H9 (cell line): Measurements from ENCODE around the gene MROH2A. TPM values are rescaled to one million over a fixed set of nuclear protein-coding genes. Genes with fewer than 3 reads are reported as not detected.

Experiments
- DNase-seq: peaks from one replicate; pipeline ENCODE4 v3.0.0-alpha.2; 2017
- H2AFZ ChIP-seq: one replicate; pipeline ENCODE4 v1.6.1; 2013; ENCODE audit warnings: mild to moderate bottlenecking, low read length, control low read depth, moderate library complexity
- H2AK5ac ChIP-seq: 2 replicates; pipeline ENCODE4 v1.6.1; 2013; ENCODE audit warnings: low read length, control low read depth, mixed read lengths; ENCODE audit not compliant: insufficient read length
- H2BK120ac ChIP-seq: one replicate; pipeline ENCODE4 v1.6.1; 2013; ENCODE audit warnings: low read depth, mild to moderate bottlenecking, low read length, control low read depth, inconsistent platforms; ENCODE audit not compliant: poor library complexity, severe bottlenecking
- H2BK12ac ChIP-seq: 2 replicates; pipeline ENCODE4 v1.6.1; 2013; ENCODE audit warnings: low read length, control low read depth, mixed read lengths, low read depth; ENCODE audit not compliant: insufficient read length
- H2BK15ac ChIP-seq: 2 replicates; pipeline ENCODE4 v1.6.1; 2013; ENCODE audit warnings: low read depth, low read length, control low read depth
- H2BK20ac ChIP-seq: one replicate; pipeline ENCODE4 v1.6.1; 2013; ENCODE audit warnings: low read depth, mild to moderate bottlenecking, low read length, control low read depth, inconsistent platforms; ENCODE audit not compliant: poor library complexity, severe bottlenecking
- H2BK5ac ChIP-seq: 2 replicates; pipeline ENCODE4 v1.6.1; 2013; ENCODE audit warnings: low read length, control low read depth, mixed read lengths; ENCODE audit not compliant: insufficient read length
- H3K14ac ChIP-seq: 2 replicates; pipeline ENCODE4 v1.6.1; 2013; ENCODE audit warnings: low read length, control low read depth; ENCODE audit not compliant: insufficient read depth
- H3K18ac ChIP-seq: 2 replicates; pipeline ENCODE4 v1.6.1; 2013; ENCODE audit warnings: low read depth, mild to moderate bottlenecking, mixed read lengths, low read length, control low read depth; ENCODE audit not compliant: insufficient read length
- H3K23ac ChIP-seq: 2 replicates; pipeline ENCODE4 v1.6.1; 2013; ENCODE audit warnings: low read length, control low read depth, mixed read lengths, low read depth; ENCODE audit not compliant: insufficient read length
- H3K23me2 ChIP-seq: 2 replicates; pipeline ENCODE4 v1.6.1; 2013; ENCODE audit warnings: low read depth, mild to moderate bottlenecking, mixed read lengths, low read length, control low read depth; ENCODE audit not compliant: insufficient read length, poor library complexity, severe bottlenecking
- H3K27ac ChIP-seq: 2 replicates; pipeline ENCODE4 v1.5.1; 2013; ENCODE audit warnings: low read length, control low read depth, mixed read lengths, low read depth; ENCODE audit not compliant: insufficient read length
- H3K27me3 ChIP-seq: 2 replicates; pipeline ENCODE4 v1.6.1; 2013; ENCODE audit warnings: low read length, control low read depth, inconsistent platforms; ENCODE audit not compliant: insufficient read depth
- H3K4ac ChIP-seq: 2 replicates; pipeline ENCODE4 v1.6.1; 2013; ENCODE audit warnings: low read depth, mild to moderate bottlenecking, control low read depth, inconsistent platforms, low read length, moderate library complexity
- H3K4me1 ChIP-seq: 2 replicates; pipeline ENCODE4 v1.6.1; 2013; ENCODE audit warnings: low read length, control low read depth, inconsistent platforms; ENCODE audit not compliant: insufficient read depth
- H3K4me2 ChIP-seq: 2 replicates; pipeline ENCODE4 v1.6.1; 2013; ENCODE audit warnings: low read length, control low read depth, mixed read lengths; ENCODE audit not compliant: insufficient read length, insufficient read depth
- H3K56ac ChIP-seq: 2 replicates; pipeline ENCODE4 v1.6.1; 2013; ENCODE audit warnings: low read depth, mild to moderate bottlenecking, mixed read lengths, low read length, control low read depth; ENCODE audit not compliant: insufficient read length
- H3K79me1 ChIP-seq: 2 replicates; pipeline ENCODE4 v1.6.1; 2013; ENCODE audit warnings: low read depth, mild to moderate bottlenecking, moderate library complexity, low read length, control low read depth, inconsistent platforms; ENCODE audit not compliant: insufficient read depth, poor library complexity, severe bottlenecking
- H3K79me2 ChIP-seq: 2 replicates; pipeline ENCODE4 v1.6.1; 2013; ENCODE audit warnings: low read length, control low read depth, inconsistent platforms; ENCODE audit not compliant: insufficient read depth
- H3K9ac ChIP-seq: 2 replicates; pipeline ENCODE4 v1.6.1; 2013; ENCODE audit warnings: low read length, control low read depth, mixed read lengths; ENCODE audit not compliant: insufficient read length; ENCODE audit errors: extremely low read depth
- H3K9me3 ChIP-seq: one replicate; pipeline ENCODE4 v1.6.1; 2013; ENCODE audit warnings: low read depth, low read length, inconsistent platforms; ENCODE audit not compliant: control insufficient read depth
- H3T11ph ChIP-seq: one replicate; pipeline ENCODE4 v1.6.1; 2013; ENCODE audit warnings: mild to moderate bottlenecking, low read length, control low read depth, inconsistent platforms
- H4K20me1 ChIP-seq: one replicate; pipeline ENCODE4 v1.6.1; 2013; ENCODE audit not compliant: control insufficient read depth, insufficient read length, insufficient read depth
- H4K5ac ChIP-seq: 2 replicates; pipeline ENCODE4 v1.6.1; 2013; ENCODE audit warnings: low read depth, mild to moderate bottlenecking, mixed read lengths, low read length, control low read depth; ENCODE audit not compliant: insufficient read length
- H4K8ac ChIP-seq: replicated peaks from 2 replicates; pipeline ENCODE4 v1.6.1; 2013; ENCODE audit warnings: low read length, control low read depth, mixed read lengths, low read depth; ENCODE audit not compliant: insufficient read length
- H4K91ac ChIP-seq: 2 replicates; pipeline ENCODE4 v1.6.1; 2013; ENCODE audit warnings: low read depth, mild to moderate bottlenecking, moderate library complexity, mixed read lengths, low read length, control low read depth; ENCODE audit not compliant: insufficient read length
- H3K27ac Mint-ChIP-seq, 3 experiments: 2 replicates in 2 of 3; 3 replicates in 1 of 3; pipeline ENCODE4 v1.8.0; 2020 to 2021; ENCODE audit warnings: mixed read lengths in 3 of 3, mild to moderate bottlenecking in 1 of 3, moderate library complexity in 1 of 3
- H3K27me3 Mint-ChIP-seq: 2 replicates; pipeline ENCODE4 v1.8.0; 2021; ENCODE audit warnings: low read depth, mild to moderate bottlenecking, moderate library complexity, mixed read lengths
- H3K36me3 Mint-ChIP-seq, 3 experiments: 2 replicates in 2 of 3; 3 replicates in 1 of 3; pipeline ENCODE4 v1.8.0; 2020 to 2021; ENCODE audit warnings: low read depth in 3 of 3, mixed read lengths in 3 of 3; ENCODE audit not compliant: insufficient read depth in 1 of 3
- H3K4me1 Mint-ChIP-seq, 2 experiments: 2 replicates each; pipeline ENCODE4 v1.8.0; 2020; ENCODE audit warnings: mixed read lengths in 2 of 2
- H3K4me3 Mint-ChIP-seq, 2 experiments: 2 replicates in 1 of 2; 3 replicates in 1 of 2; pipeline ENCODE4 v1.8.0; 2020 to 2021; ENCODE audit warnings: mild to moderate bottlenecking in 2 of 2, mixed read lengths in 2 of 2, moderate library complexity in 1 of 2
- H3K9me3 Mint-ChIP-seq, 2 experiments: 2 replicates in 1 of 2; 3 replicates in 1 of 2; pipeline ENCODE4 v1.8.0; 2020; ENCODE audit warnings: mild to moderate bottlenecking in 2 of 2, mixed read lengths in 2 of 2, moderate library complexity in 1 of 2
- WGBS: extraction: QIAGEN DNeasy Blood & Tissue Kit; methylation state at CpG from one replicate; pipeline ENCODE4 v1.1.7; 2013; ENCODE audit warnings: missing lambda C conversion rate, low lambda C conversion rate, mixed read lengths; ENCODE audit not compliant: insufficient read length; ENCODE audit errors: extremely low coverage; 5-methylcytosine and 5-hydroxymethylcytosine counted together
- total RNA-seq: library from RNA; stranded (reverse); gene quantifications from 2 replicates; pipeline ENCODE4 v1.2.1, GENCODE V29; 2021
- TF ChIP-seq, protein P1 (sequence below): fragments of 200-600 bp; sonication (generic); conservative IDR thresholded peaks from 3 replicates; pipeline ENCODE4 v1.8.0; 2021; ENCODE audit warnings: antibody characterized with exemption, mild to moderate bottlenecking

Gene MROH2A
- total RNA-seq, 1 experiment from 2014 or later: not detected

DNA sequence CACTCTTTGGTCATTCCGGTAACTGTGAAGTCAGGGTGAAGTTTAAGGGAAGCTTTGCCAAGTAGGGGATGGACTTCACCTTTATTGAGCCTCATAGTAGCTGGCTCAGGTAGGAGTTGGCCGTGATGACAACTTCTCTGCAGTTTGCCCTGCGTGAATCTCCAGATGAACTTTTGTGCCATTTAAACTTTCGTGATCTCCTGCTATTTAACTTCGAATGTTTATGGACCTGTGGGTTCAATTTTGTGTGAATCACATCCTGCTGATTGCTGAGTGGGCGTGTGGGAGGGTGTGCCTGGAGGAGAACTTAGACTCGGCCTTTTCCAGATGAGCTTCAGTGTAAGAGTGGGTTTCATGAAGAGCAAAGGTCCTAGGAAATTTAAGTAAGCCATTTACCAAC lies 13.9 kb upstream of the MROH2A start:
- WGBS: no CpG with 5 or more reads among the region's 7 CpGs
- TF ChIP-seq, protein P1, sequence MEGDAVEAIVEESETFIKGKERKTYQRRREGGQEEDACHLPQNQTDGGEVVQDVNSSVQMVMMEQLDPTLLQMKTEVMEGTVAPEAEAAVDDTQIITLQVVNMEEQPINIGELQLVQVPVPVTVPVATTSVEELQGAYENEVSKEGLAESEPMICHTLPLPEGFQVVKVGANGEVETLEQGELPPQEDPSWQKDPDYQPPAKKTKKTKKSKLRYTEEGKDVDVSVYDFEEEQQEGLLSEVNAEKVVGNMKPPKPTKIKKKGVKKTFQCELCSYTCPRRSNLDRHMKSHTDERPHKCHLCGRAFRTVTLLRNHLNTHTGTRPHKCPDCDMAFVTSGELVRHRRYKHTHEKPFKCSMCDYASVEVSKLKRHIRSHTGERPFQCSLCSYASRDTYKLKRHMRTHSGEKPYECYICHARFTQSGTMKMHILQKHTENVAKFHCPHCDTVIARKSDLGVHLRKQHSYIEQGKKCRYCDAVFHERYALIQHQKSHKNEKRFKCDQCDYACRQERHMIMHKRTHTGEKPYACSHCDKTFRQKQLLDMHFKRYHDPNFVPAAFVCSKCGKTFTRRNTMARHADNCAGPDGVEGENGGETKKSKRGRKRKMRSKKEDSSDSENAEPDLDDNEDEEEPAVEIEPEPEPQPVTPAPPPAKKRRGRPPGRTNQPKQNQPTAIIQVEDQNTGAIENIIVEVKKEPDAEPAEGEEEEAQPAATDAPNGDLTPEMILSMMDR: no peak

More for the DNA sequence above, 13.9 kb upstream of the MROH2A start:
- Mint-ChIP-seq H3K9me3 (peaks cover 0 to 3% of the 10 kb centered on the region in 2 experiments; a peak in 1 of 5 replicates), H3K4me1 (peaks cover 5 to 6% of the 10 kb centered on the region in 2 experiments; a peak in 3 of 4 replicates), H3K36me3 (no peaks in the 10 kb centered on the region; a peak in 1 of 7 replicates), H3K27ac (no peak overlapping the region), H3K4me3 (no peak overlapping the region), H3K27me3 (peaks cover 8% of the 10 kb centered on the region)
- H3K18ac ChIP-seq: no peak overlapping the region
- H3K4me1 ChIP-seq: peaks cover 2% of the 10 kb centered on the region; the same call in 1 of the 2 replicates
- no peak overlapping the region for H3K14ac ChIP-seq
- H2BK120ac ChIP-seq: no peak overlapping the region
- no peak overlapping the region for H3K27ac ChIP-seq
- no peaks in the 10 kb centered on the region for H3K9me3 ChIP-seq
- no peak overlapping the region for H3K23ac ChIP-seq
- H3K56ac ChIP-seq: no peak overlapping the region
- no peak overlapping the region for H2BK5ac ChIP-seq
- no peak for DNase-seq
- no peak overlapping the region for H3K4ac ChIP-seq
- H4K8ac ChIP-seq: no peak overlapping the region
- H2BK20ac ChIP-seq: no peak overlapping the region
- H3T11ph ChIP-seq: no peak overlapping the region
- H3K79me2 ChIP-seq: no peaks in the 10 kb centered on the region
- no peaks in the 10 kb centered on the region for H4K20me1 ChIP-seq
- H3K9ac ChIP-seq: no peak overlapping the region
- no peak overlapping the region for H3K4me2 ChIP-seq
- no peak overlapping the region for H2BK12ac ChIP-seq
- no peak overlapping the region for H2BK15ac ChIP-seq
- no peak overlapping the region for H2AFZ ChIP-seq
- no peaks in the 10 kb centered on the region for H3K23me2 ChIP-seq
- H3K79me1 ChIP-seq: no peaks in the 10 kb centered on the region
- H3K27me3 ChIP-seq: no peaks in the 10 kb centered on the region
- no peak overlapping the region for H4K91ac ChIP-seq
- no peak overlapping the region for H2AK5ac ChIP-seq
- no peak overlapping the region for H4K5ac ChIP-seq
